ENCODE results near the gene TMEM259. TPM values are rescaled to one million over a fixed set of nuclear protein-coding genes. Genes with fewer than 3 reads are reported as not detected.

TMEM259 gene
- total and polyA plus RNA-seq, 2 donors (not counting 3 experiments of a cell fraction or from before 2014, with no cell fraction given), result 142 to 297 TPM

DNA sequence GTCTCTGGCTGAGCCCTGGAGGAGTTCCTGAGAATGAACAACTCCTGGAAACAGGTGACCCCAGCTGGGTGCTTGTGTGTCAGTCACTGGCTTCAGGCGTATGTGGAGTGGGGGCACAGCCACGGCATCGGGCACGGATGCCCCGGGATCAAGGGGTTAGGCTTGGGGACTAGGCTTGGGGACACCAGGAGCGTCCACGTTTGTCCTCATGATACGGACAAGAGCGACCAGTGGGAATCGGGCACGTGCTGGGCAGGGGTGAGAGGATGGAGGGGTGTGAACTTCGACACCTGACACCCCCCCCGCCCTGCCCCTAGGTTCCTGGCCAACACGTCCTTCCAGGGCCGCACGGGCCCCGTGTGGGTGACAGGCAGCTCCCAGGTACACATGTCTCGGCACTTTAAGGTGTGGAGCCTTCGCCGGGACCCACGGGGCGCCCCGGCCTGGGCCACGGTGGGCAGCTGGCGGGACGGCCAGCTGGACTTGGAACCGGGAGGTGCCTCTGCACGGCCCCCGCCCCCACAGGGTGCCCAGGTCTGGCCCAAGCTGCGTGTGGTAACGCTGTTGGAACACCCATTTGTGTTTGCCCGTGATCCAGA lies 16.6 kb downstream of the TMEM259 start:
- Histone ChIP-seq H3K4me2 (ENCODE audit: insufficient read depth, low read length) (no peak overlapping the region), H3K9ac (replicated peaks; ENCODE audit: extremely low read depth, insufficient read depth, low read length) (no peak overlapping the region), H2AFZ (ENCODE audit: low read depth, low read length) (no peak overlapping the region), H3K4me3 (replicated peaks in 1 of 3; ENCODE audit: insufficient read depth in 1 of 3, low read depth in 1 of 3, low read length in 3 of 3) (no peak overlapping the region), H3K9me3 (replicated peaks; ENCODE audit: control insufficient read depth, insufficient read depth, low read length) (no peaks in the 10 kb centered on the region), H3K36me3 (ENCODE audit: control insufficient read depth in 2 of 2, extremely low read depth in 1 of 2, insufficient read depth in 2 of 2, low read length in 2 of 2) (no peaks in the 10 kb centered on the region), H3K27me3 (ENCODE audit: control insufficient read depth in 2 of 2, insufficient read depth in 2 of 2, low read length in 2 of 2) (peaks cover 6% of the 10 kb centered on the region in 2 experiments), H4K20me1 (replicated peaks; ENCODE audit: control insufficient read depth, extremely low read depth, insufficient read depth, low read length) (no peaks in the 10 kb centered on the region), H3K27ac (ENCODE audit: insufficient read depth, low read depth, low read length) (no peak overlapping the region), H3K79me2 (ENCODE audit: control insufficient read depth, insufficient read depth, low read length) (no peaks in the 10 kb centered on the region), H3K9me1 (replicated peaks; ENCODE audit: control insufficient read depth, extremely low read depth, insufficient read depth, low read length) (no peaks in the 10 kb centered on the region), H3K4me1 (ENCODE audit: control insufficient read depth, extremely low read depth, insufficient read depth, low read length) (no peaks in the 10 kb centered on the region)
- no peak for FAIRE-seq
- ChIA-PET CTCF (interaction anchor here (1.0 kb wide), 1 partner anchor 9 kb away, joined by 3 read pairs; no protein-coding TSS in a partner anchor), POLR2A (no interaction called here)
- no TSS peak for BruUV-seq (replicated peaks)
- TF ChIP-seq, protein P1, sequence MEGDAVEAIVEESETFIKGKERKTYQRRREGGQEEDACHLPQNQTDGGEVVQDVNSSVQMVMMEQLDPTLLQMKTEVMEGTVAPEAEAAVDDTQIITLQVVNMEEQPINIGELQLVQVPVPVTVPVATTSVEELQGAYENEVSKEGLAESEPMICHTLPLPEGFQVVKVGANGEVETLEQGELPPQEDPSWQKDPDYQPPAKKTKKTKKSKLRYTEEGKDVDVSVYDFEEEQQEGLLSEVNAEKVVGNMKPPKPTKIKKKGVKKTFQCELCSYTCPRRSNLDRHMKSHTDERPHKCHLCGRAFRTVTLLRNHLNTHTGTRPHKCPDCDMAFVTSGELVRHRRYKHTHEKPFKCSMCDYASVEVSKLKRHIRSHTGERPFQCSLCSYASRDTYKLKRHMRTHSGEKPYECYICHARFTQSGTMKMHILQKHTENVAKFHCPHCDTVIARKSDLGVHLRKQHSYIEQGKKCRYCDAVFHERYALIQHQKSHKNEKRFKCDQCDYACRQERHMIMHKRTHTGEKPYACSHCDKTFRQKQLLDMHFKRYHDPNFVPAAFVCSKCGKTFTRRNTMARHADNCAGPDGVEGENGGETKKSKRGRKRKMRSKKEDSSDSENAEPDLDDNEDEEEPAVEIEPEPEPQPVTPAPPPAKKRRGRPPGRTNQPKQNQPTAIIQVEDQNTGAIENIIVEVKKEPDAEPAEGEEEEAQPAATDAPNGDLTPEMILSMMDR (IDR thresholded peaks at IDR 0.05; ENCODE audit: extremely low read depth in 1 of 2, insufficient read depth in 1 of 2, low read depth in 1 of 2, low read length in 2 of 2), result no peak
- TF ChIP-seq POLR2A (IDR thresholded peaks at IDR 0.05; ENCODE audit: low read depth, low read length) (no peak), EZH2 (IDR thresholded peaks at IDR 0.05; ENCODE audit: borderline replicate concordance, low read depth, low read length, severe bottlenecking) (no peak), POLR2AphosphoS5 (IDR thresholded peaks at IDR 0.05; ENCODE audit: insufficient read depth, low read depth, low read length) (no peak), FOS (IDR thresholded peaks at IDR 0.05; ENCODE audit: borderline replicate concordance, insufficient read depth, low read length) (no peak), GATA2 (IDR thresholded peaks at IDR 0.05; ENCODE audit: insufficient read depth, insufficient read length, low read depth, low read length) (no peak), MYC (IDR thresholded peaks at IDR 0.05; ENCODE audit: low read depth, low read length) (no peak), JUN (IDR thresholded peaks at IDR 0.05; ENCODE audit: borderline replicate concordance, insufficient read depth, insufficient read length, low read depth) (no peak)
- TF ChIP-seq, protein P2, sequence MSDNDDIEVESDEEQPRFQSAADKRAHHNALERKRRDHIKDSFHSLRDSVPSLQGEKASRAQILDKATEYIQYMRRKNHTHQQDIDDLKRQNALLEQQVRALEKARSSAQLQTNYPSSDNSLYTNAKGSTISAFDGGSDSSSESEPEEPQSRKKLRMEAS (IDR thresholded peaks at IDR 0.05; ENCODE audit: insufficient read depth, insufficient read length), result no peak
- dilution Hi-C loops (cut with MboI; ENCODE audit: extremely low pct_ligation_motif_present, low sequenced_read_pairs) (no loop called here), intact Hi-C loops (cut with micrococcal nuclease) (no loop called here)
- DNase-seq (ENCODE audit: low read depth, low spot score), result no peak
